Measurements from ENCODE around the gene NRG3.

NRG3 gene

DNA sequence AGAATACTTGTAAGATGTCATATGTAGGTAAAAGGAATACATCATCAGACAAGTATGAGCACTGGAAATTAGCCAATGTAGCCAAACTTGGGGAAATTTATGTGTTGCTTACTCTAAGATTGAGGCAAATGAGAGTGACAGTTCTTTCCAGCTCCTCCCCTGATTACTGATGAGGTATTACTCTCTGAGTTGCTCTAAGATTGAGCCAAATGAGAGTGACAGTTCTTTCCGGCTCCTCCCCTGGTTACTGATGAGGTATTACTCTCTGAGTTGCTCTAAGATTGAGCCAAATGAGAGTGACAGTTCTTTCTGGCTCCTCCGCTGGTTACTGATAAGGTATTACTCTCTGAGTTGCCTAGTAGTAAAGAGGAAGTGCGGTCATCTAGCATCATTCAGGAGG lies 435.8 kb downstream of the NRG3 start:
- TF ChIP-seq, protein P1, sequence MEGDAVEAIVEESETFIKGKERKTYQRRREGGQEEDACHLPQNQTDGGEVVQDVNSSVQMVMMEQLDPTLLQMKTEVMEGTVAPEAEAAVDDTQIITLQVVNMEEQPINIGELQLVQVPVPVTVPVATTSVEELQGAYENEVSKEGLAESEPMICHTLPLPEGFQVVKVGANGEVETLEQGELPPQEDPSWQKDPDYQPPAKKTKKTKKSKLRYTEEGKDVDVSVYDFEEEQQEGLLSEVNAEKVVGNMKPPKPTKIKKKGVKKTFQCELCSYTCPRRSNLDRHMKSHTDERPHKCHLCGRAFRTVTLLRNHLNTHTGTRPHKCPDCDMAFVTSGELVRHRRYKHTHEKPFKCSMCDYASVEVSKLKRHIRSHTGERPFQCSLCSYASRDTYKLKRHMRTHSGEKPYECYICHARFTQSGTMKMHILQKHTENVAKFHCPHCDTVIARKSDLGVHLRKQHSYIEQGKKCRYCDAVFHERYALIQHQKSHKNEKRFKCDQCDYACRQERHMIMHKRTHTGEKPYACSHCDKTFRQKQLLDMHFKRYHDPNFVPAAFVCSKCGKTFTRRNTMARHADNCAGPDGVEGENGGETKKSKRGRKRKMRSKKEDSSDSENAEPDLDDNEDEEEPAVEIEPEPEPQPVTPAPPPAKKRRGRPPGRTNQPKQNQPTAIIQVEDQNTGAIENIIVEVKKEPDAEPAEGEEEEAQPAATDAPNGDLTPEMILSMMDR (IDR thresholded peaks at IDR 0.05; ENCODE audit: extremely low read depth, insufficient read depth, missing control alignments), result no peak
- in situ Hi-C loops (cut with MboI; ENCODE audit: low pct_unique_long_range_greater_than_20kb, low sequenced_read_pairs, unreplicated experiment), result no loop called here
- DNase-seq (ENCODE audit: low spot score), result no peak

DNA sequence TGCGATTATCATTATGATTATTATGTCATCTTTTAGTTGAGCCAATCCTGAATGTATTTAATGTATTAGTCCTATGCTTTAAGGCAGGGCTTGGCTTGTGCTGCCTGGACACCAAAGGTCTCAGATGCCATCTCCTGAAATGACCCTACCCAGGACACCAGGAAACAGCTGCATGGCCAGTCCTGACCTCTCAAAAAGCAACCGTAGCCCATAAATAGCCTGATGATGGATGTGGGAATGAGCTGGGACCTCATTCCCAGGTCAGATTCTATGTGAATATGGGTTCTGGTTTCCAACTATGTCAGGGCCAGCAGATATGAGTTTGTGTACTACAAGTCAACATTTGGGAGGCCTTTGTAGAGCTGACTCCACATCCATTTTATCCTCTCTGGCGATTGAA lies 438.4 kb downstream of the NRG3 start:
- DNase-seq (ENCODE audit: low spot score), result no peak
- TF ChIP-seq, protein P1 (IDR thresholded peaks at IDR 0.05; ENCODE audit: extremely low read depth, insufficient read depth, missing control alignments), result no peak
- in situ Hi-C loops (cut with MboI; ENCODE audit: low pct_unique_long_range_greater_than_20kb, low sequenced_read_pairs, unreplicated experiment), result no loop called here

DNA sequence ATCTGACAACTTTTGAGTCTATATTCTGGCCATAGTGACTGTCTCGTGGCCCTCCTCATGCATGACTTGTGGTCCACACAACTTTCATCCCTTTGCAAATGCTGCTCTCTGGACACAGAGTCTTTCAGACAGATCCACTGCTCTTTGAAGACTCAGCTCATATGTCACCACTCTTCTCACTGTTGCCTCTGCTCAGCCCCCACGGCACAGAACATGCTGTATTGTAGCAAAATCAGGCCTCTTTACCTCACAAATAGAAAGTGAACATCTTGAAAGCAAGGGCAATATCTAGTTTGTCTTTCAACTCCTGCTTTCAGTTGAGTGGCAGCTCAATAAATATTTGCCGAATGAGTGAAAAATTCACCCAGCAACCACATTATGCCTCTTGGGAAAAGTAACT lies 443.5 kb downstream of the NRG3 start:
- no peak for DNase-seq (ENCODE audit: low spot score)
- in situ Hi-C loops (cut with MboI; ENCODE audit: low pct_unique_long_range_greater_than_20kb, low sequenced_read_pairs, unreplicated experiment), result no loop called here
- TF ChIP-seq, protein P1 (IDR thresholded peaks at IDR 0.05; ENCODE audit: extremely low read depth, insufficient read depth, missing control alignments), result no peak

DNA sequence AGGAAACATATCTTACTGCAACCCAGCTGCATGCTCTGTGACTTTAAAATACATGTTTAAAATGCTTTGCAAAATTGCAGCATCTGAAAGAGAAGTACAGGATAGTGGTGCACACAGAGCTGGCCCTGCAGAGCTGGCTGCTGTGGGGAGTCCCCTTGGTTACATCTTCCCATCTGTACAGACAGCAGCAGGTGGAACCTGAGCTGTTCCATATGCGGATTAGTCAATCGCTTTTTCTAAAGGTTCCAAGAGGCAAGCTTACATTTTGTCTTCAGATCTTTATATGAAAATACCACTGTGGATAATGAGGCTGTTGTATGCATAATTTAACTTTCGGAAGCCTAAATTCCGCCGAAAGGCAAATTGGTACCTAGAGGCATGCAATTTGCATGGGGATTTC lies 444.1 kb downstream of the NRG3 start:
- DNase-seq (ENCODE audit: low spot score), result no peak
- in situ Hi-C loops (cut with MboI; ENCODE audit: low pct_unique_long_range_greater_than_20kb, low sequenced_read_pairs, unreplicated experiment), result no loop called here
- TF ChIP-seq, protein P1 (IDR thresholded peaks at IDR 0.05; ENCODE audit: extremely low read depth, insufficient read depth, missing control alignments), result no peak

DNA sequence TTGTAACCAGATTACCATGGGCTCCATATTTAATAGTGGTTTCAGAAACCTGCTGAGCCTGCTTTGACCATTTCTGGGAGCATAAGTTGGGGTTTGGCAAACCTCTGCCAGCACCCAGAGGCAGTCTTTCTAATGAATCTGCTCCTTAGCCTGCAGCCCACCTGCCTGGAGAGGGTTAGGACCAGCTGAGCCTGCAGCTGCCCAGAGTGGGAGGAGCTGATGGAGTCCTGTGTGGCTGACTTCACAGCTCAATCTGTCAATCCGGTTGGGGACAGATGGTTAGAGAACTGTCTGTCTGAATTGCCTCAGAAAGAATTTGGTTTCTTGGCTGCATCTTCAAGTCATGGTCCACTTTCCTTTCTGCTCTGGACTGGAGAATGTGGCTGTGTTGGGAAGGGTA lies 444.6 kb downstream of the NRG3 start:
- in situ Hi-C loops (cut with MboI; ENCODE audit: low pct_unique_long_range_greater_than_20kb, low sequenced_read_pairs, unreplicated experiment), result no loop called here
- DNase-seq (ENCODE audit: low spot score), result no peak
- TF ChIP-seq, protein P1 (IDR thresholded peaks at IDR 0.05; ENCODE audit: extremely low read depth, insufficient read depth, missing control alignments), result no peak

DNA sequence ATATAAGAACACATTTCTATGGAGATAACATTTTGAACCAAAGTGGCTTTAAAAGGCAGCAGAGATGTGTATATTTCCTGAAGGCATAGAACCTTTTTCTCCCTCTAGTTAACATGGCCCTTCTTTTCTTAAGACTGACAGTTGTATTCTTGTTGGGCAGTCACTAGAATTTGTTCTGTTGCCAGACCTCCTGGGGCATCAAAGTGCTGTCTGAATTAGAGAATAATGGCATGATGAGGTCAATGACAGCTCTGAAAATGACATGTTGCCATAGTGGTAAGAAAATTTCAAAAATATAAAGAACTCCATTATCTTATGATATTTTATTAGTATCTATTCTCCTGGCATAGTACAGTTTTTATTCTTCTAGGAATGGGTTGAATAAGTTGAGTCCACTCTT lies 446.7 kb downstream of the NRG3 start:
- TF ChIP-seq, protein P1 (IDR thresholded peaks at IDR 0.05; ENCODE audit: extremely low read depth, insufficient read depth, missing control alignments), result no peak
- in situ Hi-C loops (cut with MboI; ENCODE audit: low pct_unique_long_range_greater_than_20kb, low sequenced_read_pairs, unreplicated experiment), result no loop called here
- DNase-seq (ENCODE audit: low spot score), result no peak

DNA sequence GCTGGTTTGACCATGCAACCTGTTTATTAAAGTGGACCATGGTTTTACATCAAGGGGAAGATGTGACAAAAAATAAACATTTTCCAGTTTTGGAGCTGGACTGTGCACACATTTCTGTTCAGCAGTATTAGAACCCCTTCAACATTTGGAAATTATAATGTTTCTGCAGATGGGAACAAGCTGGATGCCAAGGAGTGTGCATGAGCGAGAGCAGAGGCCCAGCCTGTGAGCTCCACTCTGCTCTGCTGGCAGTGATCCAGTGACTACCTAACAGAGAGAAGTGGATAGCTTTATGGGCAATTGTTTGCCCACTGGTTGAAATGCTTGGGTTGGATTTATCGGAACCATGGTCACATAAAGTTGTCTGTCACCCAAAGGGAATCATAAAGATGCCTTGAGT lies 456.7 kb downstream of the NRG3 start:
- no peak for DNase-seq (ENCODE audit: low spot score)
- TF ChIP-seq, protein P1 (IDR thresholded peaks at IDR 0.05; ENCODE audit: extremely low read depth, insufficient read depth, missing control alignments), result no peak
- in situ Hi-C loops (cut with MboI; ENCODE audit: low pct_unique_long_range_greater_than_20kb, low sequenced_read_pairs, unreplicated experiment), result no loop called here

Data from GM13977 (cell line).